HCT116 (cell line): ENCODE results near the gene HIPK3. TPM values are rescaled to one million over a fixed set of nuclear protein-coding genes. Genes with fewer than 3 reads are reported as not detected.

Source experiments
- ATAC-seq: fragments of 200-7000 bp; cut with Tn5 transposase; 2 replicates; pipeline ENCODE4 v1.9.1; 2020; ENCODE audit warnings: mild to moderate bottlenecking, moderate library complexity
- BruUV-seq: library from RNA; stranded (reverse); fragments of 400-500 nt; replicated peaks from 2 replicates; lab custom pipeline; 2021; lab: Mats Ljungman, UMichigan
- CTCF ChIA-PET: fragments of 300-600 bp; sonication (Branson Sonifier 250); formaldehyde crosslinking; loops from one replicate; lab custom pipeline; 2021; ENCODE audit warnings: antibody characterized with exemption; lab: Charles Lee
- POLR2A ChIA-PET: fragments of 300-600, 350-600 bp; sonication (Branson Sonifier 250); formaldehyde crosslinking; loops from one replicate; lab custom pipeline; 2021; ENCODE audit warnings: antibody characterized with exemption; lab: Charles Lee
- RAD21 ChIA-PET, 2 experiments: fragments of 300-600 bp; sonication (Branson Sonifier 250); formaldehyde crosslinking; loops; one replicate each; lab custom pipeline; 2023; ENCODE audit warnings: low total read pairs in 2 of 2; ENCODE audit not compliant: uncharacterized antibody in 2 of 2, unreplicated experiment in 2 of 2, low non-redundant PET in 1 of 2; lab: Charles Lee
- DNase-seq: peaks from one replicate; pipeline ENCODE4 v3.0.0-alpha.2; 2010; ENCODE audit warnings: low read depth, low spot score
- H2AFZ ChIP-seq: fragments of 200-600 bp; shearing (Covaris generic), sonication (generic); 2 replicates; pipeline ENCODE4 v1.6.1; 2017; ENCODE audit warnings: low read depth, mixed run types, mixed read lengths, antibody characterized with exemption, low read length; ENCODE audit not compliant: poor library complexity, severe bottlenecking
- H3K27ac ChIP-seq: 2 replicates; pipeline ENCODE4 v1.5.1; 2012; ENCODE audit warnings: low read depth, low read length
- H3K27me3 ChIP-seq: fragments of 200-600 bp; sonication (generic); 2 replicates; pipeline ENCODE4 v1.6.1; 2016; ENCODE audit warnings: mixed run types, low read length, mixed read lengths; ENCODE audit not compliant: insufficient read depth
- H3K36me3 ChIP-seq, 2 experiments: fragments of 200-500 bp in 1 of 2; fragments of 200-600 bp in 1 of 2; sonication (Bioruptor generic) in 1 of 2; sonication (generic) in 1 of 2; 2 replicates each; pipeline versions ENCODE4 v1.5.1 to v1.6.1; 2014 to 2016; ENCODE audit warnings: low read length in 2 of 2, inconsistent platforms in 1 of 2, mixed read lengths in 1 of 2, mixed run types in 1 of 2; ENCODE audit not compliant: insufficient read depth in 2 of 2, control insufficient read depth in 1 of 2
- H3K4me1 ChIP-seq, 2 experiments: fragments of 200-600 bp in 1 of 2; sonication (generic) in 1 of 2; 2 replicates each; pipeline versions ENCODE4 v1.5.1 to v1.6.1; 2012 to 2017; ENCODE audit warnings: low read length in 2 of 2, inconsistent platforms in 1 of 2, mild to moderate bottlenecking in 1 of 2, mixed read lengths in 1 of 2, mixed run types in 1 of 2, moderate library complexity in 1 of 2; ENCODE audit not compliant: insufficient read depth in 2 of 2, control insufficient read depth in 1 of 2
- H3K4me2 ChIP-seq: fragments of 200-600 bp; sonication (generic); 2 replicates; pipeline ENCODE4 v1.6.1; 2017; ENCODE audit warnings: mixed run types, low read length, mixed read lengths
- H3K4me3 ChIP-seq, 2 experiments: fragments of 200-600 bp in 1 of 2; sonication (generic) in 1 of 2; replicated peaks in 1 of 2; 2 replicates each; pipeline ENCODE4 v1.5.1; 2011 to 2016; ENCODE audit warnings: low read length in 2 of 2, control low read depth in 1 of 2, low read depth in 1 of 2, mild to moderate bottlenecking in 1 of 2, mixed read lengths in 1 of 2, mixed run types in 1 of 2
- H3K79me2 ChIP-seq: fragments of 200-600 bp; sonication (generic); 2 replicates; pipeline ENCODE4 v1.6.1; 2017; ENCODE audit warnings: mild to moderate bottlenecking, mixed run types, low read length, moderate library complexity, mixed read lengths; ENCODE audit not compliant: insufficient read depth
- H3K9ac ChIP-seq: fragments of 200-600 bp; sonication (generic); 2 replicates; pipeline ENCODE4 v1.6.1; 2016; ENCODE audit warnings: low read length, mixed read lengths
- H3K9me2 ChIP-seq: fragments of 200-600 bp; sonication (generic), shearing (Covaris generic); 2 replicates; pipeline ENCODE4 v1.6.1; 2017; ENCODE audit warnings: mixed run types, mild to moderate bottlenecking, moderate library complexity; ENCODE audit not compliant: insufficient read depth
- H3K9me3 ChIP-seq, 2 experiments: fragments of 200-500 bp in 1 of 2; fragments of 200-600 bp in 1 of 2; sonication (Bioruptor generic) in 1 of 2; sonication (generic) in 1 of 2; 2 replicates each; pipeline ENCODE4 v1.6.1; 2014 to 2017; ENCODE audit warnings: low read length in 2 of 2, mixed read lengths in 2 of 2, inconsistent platforms in 1 of 2, low read depth in 1 of 2, mild to moderate bottlenecking in 1 of 2, mixed run types in 1 of 2, moderate library complexity in 1 of 2; ENCODE audit not compliant: control insufficient read depth in 1 of 2, insufficient read depth in 1 of 2
- H4K20me1 ChIP-seq: fragments of 200-600 bp; sonication (generic), shearing (Covaris generic); 2 replicates; pipeline ENCODE4 v1.6.1; 2017; ENCODE audit warnings: mixed run types, mild to moderate bottlenecking, moderate library complexity; ENCODE audit not compliant: insufficient read depth
- ATF3 ChIP-seq: IDR thresholded peaks from 2 replicates; pipeline ENCODE4 v1.6.1; 2012
- CBX3 ChIP-seq: IDR thresholded peaks from 2 replicates; pipeline ENCODE4 v1.6.1; 2012; ENCODE audit warnings: low read depth
- EGR1 ChIP-seq: IDR thresholded peaks from 2 replicates; pipeline ENCODE4 v1.6.1; 2012; ENCODE audit warnings: low read depth
- ELF1 ChIP-seq: IDR thresholded peaks from 2 replicates; pipeline ENCODE4 v1.6.1; 2012; ENCODE audit warnings: low read depth, borderline replicate concordance
- EZH2 ChIP-seq: fragments of 200-600 bp; sonication (generic); IDR thresholded peaks from 2 replicates; pipeline ENCODE4 v1.6.1; 2017; ENCODE audit warnings: antibody characterized with exemption, mixed run types
- FOSL1 ChIP-seq: IDR thresholded peaks from 2 replicates; pipeline ENCODE4 v1.6.1; 2012; ENCODE audit warnings: low read depth
- MAX ChIP-seq: IDR thresholded peaks from 2 replicates; pipeline ENCODE4 v1.6.1; 2012
- POLR2A ChIP-seq: IDR thresholded peaks from 2 replicates; pipeline ENCODE4 v1.7.0; 2011; ENCODE audit warnings: borderline replicate concordance; ENCODE audit not compliant: insufficient read depth, insufficient read length; ENCODE audit errors: extremely low read depth
- RAD21 ChIP-seq: IDR thresholded peaks from 2 replicates; pipeline ENCODE4 v1.6.1; 2012; ENCODE audit warnings: low read depth, mild to moderate bottlenecking
- REST ChIP-seq: IDR thresholded peaks from 2 replicates; pipeline ENCODE4 v1.6.1; 2012; ENCODE audit warnings: low read depth
- SIN3A ChIP-seq: IDR thresholded peaks from 2 replicates; pipeline ENCODE4 v1.6.1; 2012; ENCODE audit warnings: low read depth
- SP1 ChIP-seq: IDR thresholded peaks from 2 replicates; pipeline ENCODE4 v1.6.1; 2012; ENCODE audit warnings: low read depth
- TCF7L2 ChIP-seq: IDR thresholded peaks from 2 replicates; pipeline ENCODE4 v1.7.0; 2011; ENCODE audit warnings: borderline replicate concordance, inconsistent platforms; ENCODE audit not compliant: insufficient read depth, insufficient read length; ENCODE audit errors: extremely low read depth
- YY1 ChIP-seq: IDR thresholded peaks from 2 replicates; pipeline ENCODE4 v1.6.1; 2011; ENCODE audit warnings: low read length, low read depth, moderate library complexity, mild to moderate bottlenecking; ENCODE audit not compliant: insufficient replicate concordance; ENCODE audit errors: extremely low read depth
- ZBTB33 ChIP-seq: IDR thresholded peaks from 2 replicates; pipeline ENCODE4 v1.6.1; 2011; ENCODE audit warnings: mild to moderate bottlenecking, low read length, moderate library complexity; ENCODE audit not compliant: insufficient replicate concordance; ENCODE audit errors: extremely low read depth
- ZNF274 ChIP-seq: fragments of 200-500 bp; sonication (Bioruptor generic); IDR thresholded peaks from 2 replicates; pipeline ENCODE4 v1.6.1; 2014; ENCODE audit warnings: mild to moderate bottlenecking, low read depth, low read length, inconsistent platforms
- intact Hi-C: fragments of 100-400 bp; cut with micrococcal nuclease; formaldehyde crosslinking; loops from 2 replicates; pipeline ENCODE4 v1.10.0; 2022
- total RNA-seq: library from RNA; stranded (reverse); gene quantifications from one replicate; pipeline ENCODE4 v1.2.1, GENCODE V29; 2021; ENCODE audit not compliant: unreplicated experiment

HIPK3 gene
- total RNA-seq, 1 experiment from 2014 or later = 35.2 TPM

- POLR2A ChIA-PET = no interaction called here
- no peak overlapping the region for H3K9ac ChIP-seq
- no peaks in the 10 kb centered on the region for H3K9me3 ChIP-seq
- no peaks in the 10 kb centered on the region for H4K20me1 ChIP-seq
- H3K4me2 ChIP-seq = no peak overlapping the region
- intact Hi-C loops = no loop called here
- no peaks in the 10 kb centered on the region for H3K9me2 ChIP-seq
- CTCF ChIA-PET = no interaction called here
- H3K27ac ChIP-seq = no peak overlapping the region
- H2AFZ ChIP-seq = no peak overlapping the region
- H3K36me3 ChIP-seq = no peaks in the 10 kb centered on the region
- BruUV-seq = no TSS peak
- TF ChIP-seq YY1 (no peak), SIN3A (no peak), MAX (no peak), POLR2A (no peak), SP1 (no peak), TCF7L2 (no peak), REST (no peak), ELF1 (no peak), RAD21 (no peak), ATF3 (no peak), EZH2 (no peak), FOSL1 (no peak), EGR1 (no peak), CBX3 (no peak), ZBTB33 (no peak), ZNF274 (no peak)
- TF ChIP-seq, all 23 proteins: peak for 0
- H3K79me2 ChIP-seq = no peaks in the 10 kb centered on the region
- H3K27me3 ChIP-seq = no peaks in the 10 kb centered on the region
- RAD21 ChIA-PET = no interaction called here
- no peaks in the 10 kb centered on the region for H3K4me1 ChIP-seq
- no peak for ATAC-seq
- no peak overlapping the region for H3K4me3 ChIP-seq
- no peak for DNase-seq
Measured at GRCh38 chr11:33394431-33395109, 137.4 kb downstream of the HIPK3 start.
